H4 (cell line): Measurements from ENCODE around the gene TNNT1. TPM values are rescaled to one million over a fixed set of nuclear protein-coding genes. Genes with fewer than 3 reads are reported as not detected.
"Not testable (repeated sequence)": the region's sequence is repeated elsewhere in the genome, so short reads cannot be mapped to it uniquely, and the experiment has no call there.

Source experiments
- DNase-seq: peaks from one replicate; pipeline ENCODE4 v3.0.0-alpha.2; 2015; ENCODE audit warnings: low spot score
- total RNA-seq: library from RNA; depleted of rRNA; stranded (reverse); fragments of >200 nt; shearing (Covaris generic); gene quantifications from 2 replicates; pipeline ENCODE4 v1.2.3, GENCODE V29; 2014; rRNA removed

Gene TNNT1, protein sequence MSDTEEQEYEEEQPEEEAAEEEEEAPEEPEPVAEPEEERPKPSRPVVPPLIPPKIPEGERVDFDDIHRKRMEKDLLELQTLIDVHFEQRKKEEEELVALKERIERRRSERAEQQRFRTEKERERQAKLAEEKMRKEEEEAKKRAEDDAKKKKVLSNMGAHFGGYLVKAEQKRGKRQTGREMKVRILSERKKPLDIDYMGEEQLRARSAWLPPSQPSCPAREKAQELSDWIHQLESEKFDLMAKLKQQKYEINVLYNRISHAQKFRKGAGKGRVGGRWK
- total RNA-seq = 300 and 334 TPM in 2 replicates

GRCh38 chr19:55149078-55150003, at the start of gene TNNT1:
TSS of gene TNNT1 (minus strand) at chr19:55149206. CDS start at chr19:55147157, 2,049 bp downstream.
- no peak for DNase-seq

DNA sequence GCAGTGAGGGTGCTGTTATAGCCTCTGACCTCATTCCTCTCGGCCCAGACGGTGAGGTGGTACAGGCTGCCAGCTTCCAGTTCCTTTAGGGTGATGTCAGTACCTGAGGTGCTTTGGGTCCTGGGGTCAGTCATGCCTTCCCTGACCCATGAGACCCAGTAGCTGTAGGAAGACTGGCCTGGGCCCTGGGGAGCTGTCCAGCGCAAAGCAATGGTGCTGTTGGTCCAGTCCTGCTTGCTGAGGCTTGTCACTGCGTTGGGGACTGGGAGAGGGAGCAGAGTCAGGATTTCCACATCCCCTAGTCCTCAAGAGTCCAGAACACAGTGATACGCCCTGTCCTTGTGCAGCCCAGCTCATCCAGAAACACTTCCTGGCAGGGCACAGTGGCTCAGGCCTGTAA, 49.6 kb upstream of the TNNT1 start:
- DNase-seq = no peak

- DNase-seq = no peak
These were observed 48.5 kb upstream of the TNNT1 start for GRCh38 chr19:55197528-55197927.

- DNase-seq = no peak
These were observed 47.8 kb upstream of the TNNT1 start for GRCh38 chr19:55196803-55197202.

DNA sequence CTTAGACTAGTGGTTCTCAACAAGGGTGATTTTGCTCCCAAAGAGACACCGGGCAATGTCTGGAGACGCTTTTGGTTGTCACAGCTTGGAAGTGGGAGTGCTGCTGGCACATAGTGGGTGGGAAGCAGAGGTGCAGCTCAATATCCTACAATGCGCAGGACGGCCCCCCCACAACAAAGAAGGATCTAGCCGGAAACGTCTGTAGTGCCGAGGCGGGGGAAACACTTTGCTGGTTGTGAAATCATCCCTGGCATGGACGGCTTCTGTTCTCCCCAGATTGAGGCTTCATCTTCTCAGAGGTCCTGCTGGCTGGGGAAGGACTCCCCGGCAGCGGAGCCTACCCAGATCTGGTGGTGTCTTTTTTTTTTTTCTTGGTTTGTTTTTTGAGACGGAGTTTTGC, 44.5 kb upstream of the TNNT1 start:
- DNase-seq = no peak

GRCh38 chr19:55189403-55189835, 40.4 kb upstream of the TNNT1 start:
- DNase-seq = peak; percentile 98

DNA sequence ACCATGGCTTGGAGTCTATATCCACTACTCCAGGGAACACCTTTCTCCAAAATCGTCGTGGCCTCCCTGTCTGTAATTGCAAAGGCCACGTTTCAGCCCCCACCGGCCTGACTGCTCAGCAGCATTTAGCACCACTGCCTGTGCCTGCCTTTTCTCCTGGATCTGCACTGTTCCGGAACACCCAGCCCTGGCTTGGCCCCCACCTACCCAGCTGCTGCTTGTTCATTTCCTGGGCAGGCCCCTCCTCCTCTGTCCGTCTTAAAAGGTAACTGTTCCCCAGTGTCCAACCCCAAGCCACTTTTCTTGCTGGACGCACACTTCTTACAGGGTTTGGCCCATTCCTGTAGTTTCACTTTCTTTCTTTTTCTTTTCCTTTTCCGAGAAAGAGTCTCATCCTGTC, 39.6 kb upstream of the TNNT1 start:
- DNase-seq = no peak

DNA sequence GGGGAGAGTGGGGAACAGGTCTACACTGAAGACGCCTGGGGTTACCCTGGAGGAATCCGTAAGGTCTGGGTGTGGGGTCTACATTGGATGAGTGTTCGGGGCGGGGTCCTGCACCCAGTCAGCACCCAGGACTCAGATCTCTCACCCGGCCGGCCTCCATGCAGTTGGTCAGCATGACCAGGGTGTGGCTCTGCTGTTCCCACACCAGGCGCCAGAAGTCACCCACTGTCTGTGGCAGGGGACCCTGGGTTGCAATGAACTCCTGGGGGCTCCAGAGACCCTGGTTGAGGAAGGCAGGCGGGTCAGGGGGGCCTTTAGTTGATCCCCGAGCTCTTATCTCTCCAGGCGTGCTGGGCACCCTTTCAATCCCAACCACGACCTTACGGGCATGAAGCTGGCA, 37.1 kb upstream of the TNNT1 start:
- no peak for DNase-seq

DNA sequence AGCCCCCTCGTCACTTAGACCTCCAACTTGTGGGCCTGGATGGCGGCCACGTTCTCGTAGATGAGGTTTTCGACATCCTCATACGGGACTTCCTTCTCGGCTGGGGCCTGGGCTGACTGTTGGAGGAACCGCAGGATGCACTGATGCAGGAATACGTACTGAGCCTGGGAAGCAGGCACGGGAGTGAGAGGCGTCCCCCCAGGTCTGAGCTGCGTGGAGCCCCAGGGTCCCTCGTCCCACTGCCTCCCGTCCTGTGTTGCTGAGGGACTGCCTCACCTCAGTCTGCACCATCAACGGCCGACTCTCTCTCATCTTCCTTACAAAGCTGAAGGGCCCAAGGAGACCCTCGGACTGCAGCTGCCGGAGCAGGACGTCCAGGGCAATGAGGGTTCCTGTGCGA, 32.7 kb upstream of the TNNT1 start:
- no peak for DNase-seq

DNA sequence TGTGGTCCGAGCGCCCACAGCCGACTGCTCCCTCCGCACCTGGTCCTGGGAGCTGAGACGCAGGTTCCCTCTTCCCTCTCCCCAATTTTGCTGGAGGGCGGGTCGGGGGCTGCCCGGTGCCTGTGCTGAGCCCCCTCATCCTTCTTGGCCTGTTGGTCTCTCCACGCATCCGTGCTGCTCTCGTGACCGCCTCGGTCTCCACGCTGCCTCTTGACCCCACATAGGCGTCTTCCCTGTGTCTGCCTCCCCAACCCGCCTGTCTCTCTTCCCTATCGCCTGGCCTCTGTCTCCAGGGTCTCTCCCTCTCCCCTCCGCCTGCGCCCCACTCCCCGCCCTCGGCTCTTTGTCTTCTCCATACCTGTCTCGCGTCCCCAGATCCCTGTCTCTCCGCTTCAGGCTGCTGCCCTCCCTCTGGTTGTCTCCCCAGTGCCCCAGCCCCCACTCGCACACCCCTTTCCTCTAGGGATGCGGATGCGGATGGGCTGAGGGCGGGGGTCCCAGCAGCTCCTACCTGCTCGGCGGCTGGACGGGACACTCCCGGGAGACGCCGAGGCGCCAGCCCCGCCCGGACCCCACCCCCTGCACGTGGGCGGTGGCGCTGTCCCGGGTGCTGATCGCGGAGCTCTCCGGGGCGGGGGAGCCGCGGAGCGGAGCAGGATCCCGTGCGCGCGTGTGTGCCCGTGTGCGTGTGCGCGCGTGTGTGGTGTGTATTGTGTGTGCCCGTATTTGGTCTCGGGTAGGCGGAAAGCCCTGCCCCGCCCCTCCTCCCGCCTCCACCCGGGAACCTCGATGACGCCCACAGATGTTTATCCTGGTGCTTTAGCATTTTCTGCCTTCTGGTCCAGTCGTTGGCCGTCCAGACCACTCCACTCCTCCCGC, 30.8 kb upstream of the TNNT1 start, which contains the start of gene SYT5:
Gene SYT5, minus strand, starts transcription at position 684 of the 879 bp plus-strand sequence. CDS start 1,248 bp downstream, outside the sequence.
- no peak for DNase-seq

GRCh38 chr19:55178781-55179599, 30.0 kb upstream of the TNNT1 start:
- DNase-seq = peak; percentile 87

- peak; percentile 21 for DNase-seq
These were observed 27.1 kb upstream of the TNNT1 start for GRCh38 chr19:55176076-55176475.

DNA sequence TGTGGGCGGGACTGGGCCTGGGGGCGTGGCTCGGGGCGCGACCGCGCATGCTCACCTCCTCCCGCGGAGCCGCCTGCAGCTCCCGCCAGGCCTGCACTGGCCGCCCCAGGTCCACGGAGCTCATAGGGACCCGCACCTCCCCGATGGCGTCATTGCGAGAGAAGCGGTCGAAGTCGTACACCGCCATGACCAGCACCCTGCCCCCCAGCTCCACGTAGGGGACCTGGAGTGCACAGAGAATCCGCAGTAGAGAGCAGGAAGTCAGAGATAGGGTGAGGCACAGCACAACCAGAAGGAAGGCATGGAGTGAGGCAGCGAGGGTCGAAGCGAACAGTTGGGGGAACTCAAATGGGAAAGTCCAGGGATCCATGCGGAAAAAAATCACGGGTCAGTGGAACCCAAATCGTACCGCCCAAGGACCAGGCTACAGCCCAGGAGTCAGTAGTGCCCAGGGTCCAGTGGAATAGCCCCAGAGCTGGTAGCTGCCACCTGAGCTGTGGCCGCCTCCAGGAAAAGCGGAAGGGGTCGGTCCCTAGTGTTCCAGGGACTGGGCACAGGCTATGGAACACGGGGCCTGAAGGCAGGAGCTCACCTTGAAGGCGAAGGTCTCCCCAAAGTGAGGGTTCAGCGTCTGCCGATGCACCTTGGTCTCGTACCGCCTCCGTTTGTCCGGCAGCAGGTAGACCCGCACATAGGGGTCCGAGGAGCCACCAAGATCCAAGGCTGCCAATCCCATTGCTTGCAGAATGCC, 26.3 kb upstream of the TNNT1 start:
- no peak for DNase-seq

DNA sequence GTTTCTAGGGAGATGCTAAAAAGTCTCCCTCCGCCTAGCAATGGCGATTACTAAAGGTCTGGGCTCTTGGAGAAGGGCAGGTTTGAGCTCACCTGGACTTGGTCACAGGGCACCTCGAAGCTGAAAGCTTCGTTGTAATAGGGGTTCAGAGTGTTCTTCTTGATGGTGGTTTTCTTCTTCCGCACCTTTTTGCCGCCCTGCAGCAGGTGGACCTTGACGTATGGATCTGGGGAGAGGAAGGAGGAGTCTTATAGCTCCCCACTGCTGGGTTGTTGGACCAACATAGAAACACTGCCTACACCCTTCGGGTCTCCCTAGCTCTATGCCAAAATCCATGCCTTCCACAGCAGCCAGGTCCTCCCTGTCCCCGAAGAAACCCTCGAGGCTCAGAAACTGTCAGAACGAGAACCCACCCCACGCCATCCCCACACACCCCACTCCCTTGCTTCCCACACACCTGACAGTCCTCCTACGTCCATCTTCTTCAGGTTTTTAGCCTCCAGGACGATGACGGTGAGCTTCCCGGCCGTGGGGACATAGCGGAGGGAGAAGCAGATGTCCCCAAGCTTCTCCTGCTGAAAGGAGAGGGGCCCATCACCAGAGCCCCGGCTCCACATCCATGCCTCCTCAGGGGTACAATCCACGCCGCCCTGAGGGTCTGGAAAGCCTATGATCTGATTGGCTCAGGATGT, 25.6 kb upstream of the TNNT1 start:
- no peak for DNase-seq

GRCh38 chr19:55173714-55174409, 24.9 kb upstream of the TNNT1 start:
- DNase-seq = peak; percentile 79

- DNase-seq = no peak
These were observed 24.2 kb upstream of the TNNT1 start for GRCh38 chr19:55173186-55173713.

DNA sequence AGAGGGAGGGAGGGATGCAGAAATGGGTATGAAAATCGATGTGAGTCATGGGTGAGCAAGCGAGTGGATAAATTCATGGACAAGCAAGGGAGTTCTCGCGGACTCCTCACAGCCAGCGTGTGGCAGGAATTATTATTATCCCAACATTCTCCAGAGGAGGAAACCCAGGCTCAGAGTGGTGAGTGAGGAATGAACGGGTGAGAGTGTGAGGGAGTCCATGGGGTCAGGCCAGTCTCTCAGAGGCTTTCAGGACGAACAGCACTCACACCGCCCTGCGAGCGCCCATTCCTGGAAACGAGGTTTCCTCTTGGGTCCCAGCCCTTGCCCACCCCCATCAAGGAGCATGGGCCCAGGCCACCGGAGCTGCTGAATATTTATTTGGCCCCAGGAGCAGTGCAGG, 23.7 kb upstream of the TNNT1 start:
- no peak for DNase-seq

DNA sequence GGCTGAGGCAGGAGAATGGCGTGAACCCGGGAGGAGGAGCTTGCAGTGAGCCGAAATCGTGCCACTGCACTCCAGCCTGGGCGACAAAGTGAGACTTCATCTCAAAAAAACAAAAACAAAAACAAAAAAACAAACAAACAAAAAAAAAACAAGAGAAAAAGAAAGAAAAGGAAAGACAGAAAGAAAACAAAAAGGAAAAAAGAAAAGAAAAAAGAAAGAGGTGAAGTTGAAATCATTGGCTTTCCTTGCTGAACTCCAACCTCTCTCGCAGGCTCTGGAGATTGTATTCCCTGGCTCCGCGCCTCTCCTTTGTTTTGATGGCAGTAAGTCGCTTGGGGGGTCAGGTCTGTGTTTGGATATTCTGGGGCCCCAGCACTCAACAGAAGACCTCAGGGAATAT, 23.3 kb upstream of the TNNT1 start:
- not testable (repeated sequence) for DNase-seq

DNA sequence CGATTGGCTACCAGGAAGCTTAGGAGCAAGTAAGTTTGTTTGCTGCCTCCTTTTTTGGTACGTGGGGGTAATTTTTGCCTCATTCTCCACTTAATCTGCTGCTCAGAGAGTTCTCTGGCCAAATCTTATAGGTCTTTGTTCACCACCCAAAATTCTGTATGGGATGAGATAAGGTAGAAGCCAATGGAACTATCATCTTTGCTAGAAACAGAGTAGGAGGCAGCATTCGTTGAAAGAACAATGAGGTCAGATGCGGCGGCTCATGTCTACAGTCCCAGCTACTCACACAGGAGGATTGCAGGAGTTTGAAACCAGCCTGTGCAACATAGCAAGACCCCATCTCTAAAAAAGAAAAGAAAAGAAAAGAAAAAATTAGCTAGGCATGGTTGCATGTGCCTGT, 22.4 kb upstream of the TNNT1 start:
- DNase-seq = no peak
